Ascending aorta (tissue), 2 donors: Measurements from ENCODE around the gene PLEKHG7. TPM values are rescaled to one million over a fixed set of nuclear protein-coding genes. Genes with fewer than 3 reads are reported as not detected.

ENCODE experiments used
- DNase-seq, 2 donors: peaks; one replicate each; pipeline ENCODE4 v3.0.0-alpha.2; 2019; ENCODE audit warnings: low spot score in 2 of 2
- H3K27ac ChIP-seq, 2 donors: fragments of 200-600 bp; sonication (generic); one replicate each; pipeline ENCODE4 v1.5.1; 2016 to 2017; ENCODE audit warnings: mild to moderate bottlenecking in 1 of 2
- H3K27me3 ChIP-seq: fragments of 200-600 bp; sonication (generic); one replicate; pipeline ENCODE4 v1.5.1; 2017
- H3K36me3 ChIP-seq, 2 donors: fragments of 200-600 bp; sonication (generic); one replicate each; pipeline ENCODE4 v1.5.1; 2016
- H3K4me1 ChIP-seq, 2 donors: fragments of 200-600 bp; sonication (generic); one replicate each; pipeline ENCODE4 v1.5.1; 2016 to 2017; ENCODE audit warnings: mild to moderate bottlenecking in 1 of 2
- H3K4me3 ChIP-seq, 2 donors: fragments of 200-600 bp; sonication (generic); one replicate each; pipeline ENCODE4 v1.5.1; 2016 to 2017; ENCODE audit warnings: mild to moderate bottlenecking in 1 of 2
- H3K9me3 ChIP-seq, 2 donors: fragments of 200-600 bp; sonication (generic); one replicate each; pipeline ENCODE4 v1.5.1; 2016
- CTCF ChIP-seq, 3 experiments: fragments of 200-600 bp in 2 of 3; fragments of 450-650 bp in 1 of 3; sonication (generic) in 2 of 3; IDR thresholded peaks; one replicate each; pipeline ENCODE4 v1.5.1; 2016 to 2019; ENCODE audit warnings: antibody characterized with exemption in 3 of 3, mild to moderate bottlenecking in 1 of 3, moderate library complexity in 1 of 3
- intact Hi-C: fragments of 100-400 bp; cut with DNase I; formaldehyde crosslinking; loops from one replicate; pipeline ENCODE4 v1.15.1; 2023
- total RNA-seq: library from RNA; depleted of rRNA; stranded (reverse); fragments of >200 nt; gene quantifications from one replicate; pipeline ENCODE4 v1.1.0, GENCODE V29; 2016

Gene PLEKHG7
- total RNA-seq, 1 donor from 2014 or later = not detected

GRCh38 chr12:92707926-92708325 lies 5.1 kb downstream of the PLEKHG7 start:
- DNase-seq = no peak
- Histone ChIP-seq H3K27me3 (no peaks in the 10 kb centered on the region), H3K9me3 (no peaks in the 10 kb centered on the region), H3K36me3 (no peaks in the 10 kb centered on the region), H3K4me1 (no peaks in the 10 kb centered on the region), H3K4me3 (no peak overlapping the region), H3K27ac (no peak overlapping the region)
- intact Hi-C loops = no loop called here
- no peak for TF ChIP-seq CTCF (IDR thresholded peaks at IDR 0.05)

GRCh38 chr12:92715625-92716024 lies 12.8 kb downstream of the PLEKHG7 start:
- intact Hi-C loops = no loop called here
- no peaks in the 10 kb centered on the region for H3K4me1 ChIP-seq
- no peak for TF ChIP-seq CTCF (IDR thresholded peaks at IDR 0.05)

GRCh38 chr12:92717202-92717601 lies 14.4 kb downstream of the PLEKHG7 start:
- Histone ChIP-seq H3K4me1 (no peaks in the 10 kb centered on the region), H3K4me3 (no peak overlapping the region), H3K9me3 (no peaks in the 10 kb centered on the region), H3K36me3 (no peaks in the 10 kb centered on the region), H3K27me3 (no peaks in the 10 kb centered on the region), H3K27ac (no peak overlapping the region)
- no peak for DNase-seq
- TF ChIP-seq CTCF (IDR thresholded peaks at IDR 0.05) = peak in 1 of 3 experiments; percentile 22
- intact Hi-C loops = no loop called here

More at GRCh38 chr12:92715625-92716024, 12.8 kb downstream of the PLEKHG7 start:
- H3K27ac ChIP-seq = no peak overlapping the region
- no peak for DNase-seq
- no peaks in the 10 kb centered on the region for H3K9me3 ChIP-seq
- H3K4me3 ChIP-seq = no peak overlapping the region
- no peaks in the 10 kb centered on the region for H3K36me3 ChIP-seq
- H3K27me3 ChIP-seq = no peaks in the 10 kb centered on the region

- H3K4me3 ChIP-seq = no peak overlapping the region
- TF ChIP-seq CTCF (IDR thresholded peaks at IDR 0.05) = no peak
- H3K9me3 ChIP-seq = no peaks in the 10 kb centered on the region
- no peak for DNase-seq
- intact Hi-C loops = no loop called here
- H3K27me3 ChIP-seq = no peaks in the 10 kb centered on the region
- H3K4me1 ChIP-seq = no peaks in the 10 kb centered on the region
- no peaks in the 10 kb centered on the region for H3K36me3 ChIP-seq
- H3K27ac ChIP-seq = no peak overlapping the region
Observed at GRCh38 chr12:92718483-92718990, 15.7 kb downstream of the PLEKHG7 start.

GRCh38 chr12:92719674-92720073 lies 16.9 kb downstream of the PLEKHG7 start:
- Histone ChIP-seq H3K4me1 (no peaks in the 10 kb centered on the region), H3K27ac (no peak overlapping the region), H3K36me3 (no peaks in the 10 kb centered on the region), H3K9me3 (no peaks in the 10 kb centered on the region), H3K27me3 (no peaks in the 10 kb centered on the region), H3K4me3 (no peak overlapping the region)
- DNase-seq = no peak
- no peak for TF ChIP-seq CTCF (IDR thresholded peaks at IDR 0.05)
- intact Hi-C loops = no loop called here

GRCh38 chr12:92721130-92721529 lies 18.3 kb downstream of the PLEKHG7 start:
- no peak for DNase-seq
- intact Hi-C loops = no loop called here
- H3K36me3 ChIP-seq = no peaks in the 10 kb centered on the region
- no peak overlapping the region for H3K4me3 ChIP-seq
- TF ChIP-seq CTCF (IDR thresholded peaks at IDR 0.05) = no peak
- H3K27ac ChIP-seq = no peak overlapping the region
- H3K27me3 ChIP-seq = no peaks in the 10 kb centered on the region
- no peaks in the 10 kb centered on the region for H3K9me3 ChIP-seq
- H3K4me1 ChIP-seq = no peaks in the 10 kb centered on the region
